Activated CD8-positive, alpha-beta memory T cell treated with anti-CD3 and anti-CD28 coated beads for 24 hours (primary cell): ENCODE measurements around the gene DYSF.

Experiments
- DNase-seq: peaks from one replicate; pipeline ENCODE4 v3.0.0-alpha.2; 2020

Gene DYSF

DNA sequence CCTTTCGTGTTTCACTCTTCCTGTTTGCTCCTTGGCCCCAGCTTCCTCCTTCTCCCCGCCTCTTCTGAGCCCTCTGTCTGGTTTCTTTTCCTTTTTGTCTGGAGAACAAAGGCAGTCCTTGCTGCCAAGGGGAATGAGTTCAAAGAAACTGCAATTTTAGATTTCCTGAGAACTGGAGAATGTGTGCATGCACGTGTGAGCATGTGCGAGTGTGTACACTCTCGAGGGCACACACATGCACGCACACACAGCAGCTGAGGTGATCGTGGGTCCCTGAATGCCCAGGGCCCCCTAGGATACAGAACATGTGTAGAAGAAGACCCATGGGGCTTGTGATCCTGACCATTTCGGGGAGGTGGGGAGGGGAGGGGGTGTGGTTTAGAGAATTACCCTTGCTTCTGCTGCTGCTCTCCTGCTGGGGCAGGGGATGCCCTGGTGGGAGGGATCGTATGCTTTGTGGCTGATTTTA lies 151.8 kb downstream of the DYSF start:
- no peak for DNase-seq

DNA sequence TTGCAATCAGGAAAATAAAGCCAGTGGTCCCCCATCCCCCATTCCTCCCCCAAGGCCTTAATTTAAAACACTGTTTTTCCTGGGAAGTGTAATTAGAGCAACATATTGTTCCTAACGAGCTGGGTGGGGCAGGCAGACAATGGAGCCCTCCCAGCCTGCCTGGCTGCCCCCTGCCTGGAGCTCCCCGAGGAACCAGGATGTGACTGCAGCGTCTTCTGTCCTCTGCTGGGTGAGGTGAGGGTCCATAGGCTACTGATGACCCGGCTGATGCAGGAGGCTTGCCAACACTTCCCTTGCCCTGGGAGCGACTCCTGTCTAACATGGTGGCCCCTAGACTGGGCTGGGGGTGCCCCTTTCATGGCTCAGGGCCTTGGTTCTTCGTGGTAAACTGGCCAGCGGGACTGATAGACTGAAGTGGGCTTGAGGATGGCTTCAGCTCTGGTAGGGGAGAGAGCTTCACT lies 152.4 kb downstream of the DYSF start:
- no peak for DNase-seq

DNA sequence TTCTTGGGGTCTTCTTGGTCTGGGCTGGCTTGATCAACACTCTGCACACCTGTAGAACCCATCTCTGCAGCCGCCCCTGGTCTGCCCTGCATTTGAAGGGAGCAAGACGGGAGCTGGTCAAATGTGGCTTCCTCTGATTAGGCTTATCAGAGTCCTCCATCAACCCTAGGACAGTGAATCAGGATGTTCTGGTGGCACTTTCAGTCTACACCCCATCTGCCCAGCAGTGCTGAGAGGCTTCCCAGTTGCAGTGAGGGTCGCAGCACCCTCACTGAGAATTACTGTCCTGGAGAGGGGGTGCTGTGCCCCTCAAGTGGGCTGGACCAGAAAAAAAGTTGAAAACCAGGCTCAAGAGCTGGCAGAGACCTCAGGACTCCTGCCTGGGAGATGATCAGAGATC lies 152.9 kb downstream of the DYSF start:
- no peak for DNase-seq

DNA sequence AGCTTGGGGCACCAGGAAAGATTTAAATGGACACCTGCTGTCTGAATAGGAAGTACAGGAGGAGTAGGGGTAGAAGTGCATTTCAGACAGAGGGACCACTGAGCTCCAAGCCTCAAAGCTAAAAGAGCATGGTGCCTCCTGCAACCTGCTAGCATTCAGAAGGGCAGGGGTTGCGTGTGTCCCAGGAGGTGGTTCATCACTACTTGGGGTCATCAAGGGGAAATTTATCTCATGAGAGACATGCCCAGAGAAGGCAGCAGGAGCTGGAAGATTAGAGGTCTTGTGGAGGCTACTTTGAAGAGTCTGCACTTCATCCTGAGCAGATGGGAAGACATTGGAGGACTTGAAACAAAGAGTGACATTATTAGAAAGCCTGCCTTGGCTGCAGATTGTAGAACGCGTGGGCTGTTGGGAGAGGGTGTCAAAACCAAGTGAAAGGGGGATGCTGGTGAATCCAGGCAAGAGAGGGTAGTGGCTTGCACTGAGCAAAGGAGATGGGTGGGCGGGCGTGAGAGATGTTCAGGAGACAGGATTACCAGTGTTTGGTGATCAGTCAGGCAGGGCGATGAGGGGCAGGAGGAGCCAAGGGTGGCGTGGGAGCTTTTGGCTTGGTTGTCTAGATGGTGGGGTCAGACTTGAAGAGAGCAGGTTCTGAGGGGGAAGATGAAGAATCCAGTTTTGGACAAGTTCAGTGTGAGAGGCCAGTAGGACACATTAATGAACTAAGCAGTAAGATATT lies 154.0 kb downstream of the DYSF start:
- peak; percentile 35 for DNase-seq

DNA sequence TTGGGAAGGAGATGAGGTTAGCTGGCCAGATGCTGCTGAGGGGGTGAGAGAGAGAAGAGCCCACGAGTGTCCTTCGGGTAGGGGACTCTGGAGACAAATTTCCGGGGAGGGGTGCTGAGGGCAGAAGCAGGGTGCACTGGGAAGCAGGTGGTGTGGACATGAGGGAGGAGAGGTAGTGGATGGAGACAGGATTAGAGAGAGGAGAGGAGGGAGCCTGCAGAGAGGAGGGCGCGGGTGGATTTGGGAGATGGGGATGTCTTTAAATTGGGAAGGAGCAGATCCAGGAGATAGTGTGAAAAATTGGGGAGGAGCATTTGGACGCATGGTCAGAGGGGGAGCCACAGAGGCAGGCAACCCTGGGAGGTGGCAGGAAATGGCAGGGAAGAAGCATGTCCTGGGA lies 154.7 kb downstream of the DYSF start:
- peak; percentile 32 for DNase-seq

DNA sequence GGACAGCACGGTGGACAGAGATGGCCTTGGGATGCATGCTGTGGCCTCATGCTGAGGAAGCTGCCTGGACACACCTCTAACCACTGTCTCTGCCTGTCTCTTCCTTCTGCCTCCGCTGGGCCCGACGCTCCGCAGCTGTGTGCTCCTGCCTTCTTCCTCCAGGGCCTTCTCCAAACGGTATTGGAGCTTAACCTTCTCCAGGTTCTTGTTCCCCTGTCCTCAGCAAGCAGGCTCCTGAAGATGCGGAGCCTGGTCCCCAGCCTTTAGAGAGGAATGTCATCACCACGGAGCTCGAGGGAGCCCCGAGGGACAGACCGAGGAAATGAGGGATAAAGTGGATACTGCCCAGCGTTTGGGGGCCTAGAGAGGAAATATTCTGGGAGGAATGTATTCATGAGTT lies 155.1 kb downstream of the DYSF start:
- DNase-seq = no peak

DNA sequence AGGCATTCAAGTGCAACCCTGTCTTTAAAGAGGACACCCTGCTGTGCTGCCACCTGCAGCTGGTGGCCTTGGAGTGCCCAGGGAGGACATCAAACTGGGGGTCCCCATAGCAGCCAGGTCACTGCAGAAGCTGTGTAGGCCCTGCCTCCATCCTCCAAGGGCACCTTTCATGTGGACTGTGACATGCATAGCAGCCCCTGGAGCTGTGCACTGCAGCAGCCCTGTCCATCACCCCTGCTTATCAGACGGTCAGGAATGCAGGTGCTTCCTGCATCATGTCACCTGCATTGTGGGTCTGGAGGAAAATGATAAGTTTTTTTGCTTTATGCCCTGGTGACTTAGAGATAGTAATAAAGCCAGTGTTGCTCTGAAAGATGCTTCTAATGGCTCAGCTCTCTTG lies 155.7 kb downstream of the DYSF start:
- DNase-seq = peak; percentile 48

DNA sequence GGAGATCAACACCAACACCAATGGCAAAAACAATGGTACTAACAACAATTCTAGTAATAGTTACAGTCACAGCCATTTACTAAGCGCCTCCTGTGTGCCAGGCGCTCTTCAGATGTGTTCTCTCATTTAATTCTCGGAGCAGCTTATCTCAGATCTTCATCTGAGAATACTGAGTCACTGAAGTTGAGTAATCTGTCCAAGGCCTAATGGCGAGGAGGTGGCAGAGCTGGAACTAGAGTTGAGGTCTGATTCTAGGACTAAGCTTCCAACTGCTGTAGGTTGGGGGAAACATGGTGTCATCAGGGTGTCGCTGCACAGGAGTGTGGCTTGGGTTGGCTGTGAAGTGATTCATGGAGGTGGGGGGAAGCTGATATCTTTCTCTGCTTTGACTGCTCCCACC lies 156.1 kb downstream of the DYSF start:
- DNase-seq = peak; percentile 19

DNA sequence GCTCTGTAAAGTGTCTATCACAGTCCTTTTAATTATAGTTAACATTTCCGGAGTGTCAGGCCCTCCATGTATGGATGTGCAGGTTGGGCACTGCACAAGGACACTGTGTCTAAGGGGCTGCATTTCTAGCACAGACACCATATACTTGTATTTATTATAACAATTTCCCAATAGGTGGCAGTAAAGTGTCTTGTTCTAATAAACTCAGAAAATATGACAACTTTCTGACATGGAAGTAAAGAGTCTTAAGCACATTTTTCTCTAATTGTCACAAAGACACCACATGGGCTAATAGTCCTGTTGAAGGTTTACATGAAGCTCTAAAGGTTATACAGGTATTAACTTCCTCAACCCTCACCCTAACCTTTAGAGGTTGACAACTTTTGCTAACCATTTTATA lies 156.6 kb downstream of the DYSF start:
- DNase-seq = no peak

DNA sequence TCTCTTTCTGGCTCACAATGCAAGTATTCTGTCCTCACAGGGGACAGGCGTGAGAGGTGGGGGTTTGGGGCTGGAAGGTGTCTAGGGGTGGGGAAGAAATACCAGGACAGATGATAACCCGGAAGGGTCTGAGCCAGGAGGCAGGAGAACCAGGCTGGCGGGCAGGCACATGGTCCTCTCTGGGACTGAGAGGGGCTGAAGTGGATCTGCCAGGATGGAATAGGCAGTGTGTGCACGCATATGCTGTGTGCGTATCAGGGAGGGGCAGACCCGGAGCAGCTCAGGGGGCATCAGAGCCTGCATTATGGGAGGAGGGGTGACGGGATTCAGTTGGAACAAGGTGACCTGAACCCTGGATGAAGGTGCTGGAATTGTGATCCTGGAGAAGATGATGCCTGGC lies 157.3 kb downstream of the DYSF start:
- peak; percentile 28 for DNase-seq

DNA sequence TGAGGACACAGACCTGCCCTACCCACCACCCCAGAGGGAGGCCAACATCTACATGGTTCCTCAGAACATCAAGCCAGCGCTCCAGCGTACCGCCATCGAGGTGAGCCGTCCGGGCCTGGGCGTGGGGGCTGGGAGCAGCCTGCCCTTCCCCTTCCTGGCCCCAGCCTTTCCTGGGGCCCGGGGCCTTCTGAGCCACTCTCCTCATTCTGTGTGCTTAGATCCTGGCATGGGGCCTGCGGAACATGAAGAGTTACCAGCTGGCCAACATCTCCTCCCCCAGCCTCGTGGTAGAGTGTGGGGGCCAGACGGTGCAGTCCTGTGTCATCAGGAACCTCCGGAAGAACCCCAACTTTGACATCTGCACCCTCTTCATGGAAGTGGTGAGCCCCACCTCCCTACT lies 157.9 kb downstream of the DYSF start:
- peak; percentile 40 for DNase-seq

DNA sequence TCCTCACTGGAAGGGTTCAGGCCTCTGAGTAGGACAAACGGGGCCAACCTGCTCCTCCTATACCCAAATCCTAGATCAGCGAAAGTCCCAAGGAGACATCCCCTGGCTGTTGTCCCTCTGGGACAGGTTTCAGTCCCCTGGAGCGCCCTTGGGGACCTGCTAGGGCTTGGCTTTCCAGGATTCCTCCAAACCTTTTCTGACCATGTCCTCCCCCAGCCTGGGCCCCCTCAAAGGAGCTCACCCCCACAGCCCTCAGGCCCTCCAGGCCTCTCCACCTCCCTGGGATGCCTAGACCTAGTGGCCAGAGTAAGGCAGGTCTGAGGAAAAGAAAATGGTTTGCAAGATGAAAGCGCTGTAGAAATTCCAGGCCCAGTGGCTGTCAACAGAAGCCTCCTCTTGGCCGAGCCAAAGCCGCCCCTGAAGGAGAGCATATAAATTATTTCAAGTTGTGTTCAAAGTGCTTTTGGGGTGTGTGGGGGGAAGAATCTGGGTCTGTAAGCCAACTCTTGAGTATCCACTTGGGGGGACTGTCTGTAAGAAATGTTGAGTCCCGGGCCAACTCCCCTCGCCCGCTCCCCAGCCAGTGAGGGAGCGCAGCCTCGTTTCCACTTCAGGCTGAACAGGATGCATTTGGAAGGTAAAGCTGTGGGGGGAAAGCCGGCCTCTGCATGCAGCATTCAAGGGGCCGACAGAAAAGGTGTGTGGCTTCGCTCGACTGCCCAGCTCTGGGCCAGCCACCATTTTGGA lies 158.6 kb downstream of the DYSF start:
- peak; percentile 38 for DNase-seq

DNA sequence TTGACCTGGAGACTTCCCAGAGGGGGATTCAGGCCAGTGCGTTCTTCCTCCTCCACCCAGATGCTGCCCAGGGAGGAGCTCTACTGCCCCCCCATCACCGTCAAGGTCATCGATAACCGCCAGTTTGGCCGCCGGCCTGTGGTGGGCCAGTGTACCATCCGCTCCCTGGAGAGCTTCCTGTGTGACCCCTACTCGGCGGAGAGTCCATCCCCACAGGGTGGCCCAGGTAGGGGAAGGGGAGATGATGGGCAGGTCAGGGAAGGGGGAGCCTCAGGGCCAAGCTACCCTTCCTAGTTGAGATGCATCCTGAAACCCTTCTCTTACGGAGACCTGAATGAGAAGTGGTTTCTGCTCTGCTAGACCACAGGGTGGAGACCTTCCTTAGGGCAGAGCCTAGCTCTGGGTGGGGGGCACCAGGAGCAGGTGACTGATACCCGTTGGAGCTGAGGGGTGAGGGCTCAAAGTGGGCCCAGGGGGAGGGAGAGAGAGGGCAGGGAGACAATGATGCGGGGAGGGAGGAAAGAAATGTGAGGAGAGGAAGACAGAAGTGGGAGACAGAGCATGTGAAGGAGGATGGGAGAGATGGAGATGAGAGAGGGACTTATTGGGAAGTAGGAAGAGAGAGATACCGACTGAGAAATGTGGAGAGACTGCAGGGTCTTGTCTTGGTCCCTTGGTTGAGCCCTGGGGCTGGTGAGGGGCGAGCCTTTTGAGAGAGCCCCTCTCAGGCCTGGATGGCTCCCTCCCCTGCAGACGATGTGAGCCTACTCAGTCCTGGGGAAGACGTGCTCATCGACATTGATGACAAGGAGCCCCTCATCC lies 159.4 kb downstream of the DYSF start:
- DNase-seq = peak; percentile 40

DNA sequence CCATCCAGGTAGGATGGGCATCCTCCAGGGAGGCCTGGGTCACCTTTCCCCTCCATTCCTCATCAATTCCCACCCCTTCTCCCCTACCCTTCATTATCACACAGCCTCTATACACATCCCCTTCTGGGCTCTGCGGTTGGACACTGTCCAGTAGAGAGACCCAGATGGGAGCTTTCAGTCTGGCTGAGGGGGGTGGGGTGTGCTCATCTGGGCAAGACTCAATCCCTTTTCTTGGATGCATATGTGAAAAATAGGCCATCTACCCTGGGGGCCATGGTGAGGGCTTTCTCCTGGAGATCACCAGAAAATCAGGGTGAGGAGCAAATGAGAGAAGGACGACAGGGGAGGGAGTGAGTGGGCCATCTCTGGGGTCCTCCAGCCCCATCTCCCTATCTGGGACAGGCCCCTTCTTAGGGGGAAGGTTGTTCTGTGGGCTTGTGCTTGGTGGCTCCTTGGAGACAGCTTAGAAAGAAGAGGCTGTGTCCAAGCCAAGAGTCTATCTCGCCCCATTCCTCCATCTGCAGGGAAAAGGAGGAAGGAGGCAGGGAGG lies 160.1 kb downstream of the DYSF start:
- peak; percentile 9 for DNase-seq

DNA sequence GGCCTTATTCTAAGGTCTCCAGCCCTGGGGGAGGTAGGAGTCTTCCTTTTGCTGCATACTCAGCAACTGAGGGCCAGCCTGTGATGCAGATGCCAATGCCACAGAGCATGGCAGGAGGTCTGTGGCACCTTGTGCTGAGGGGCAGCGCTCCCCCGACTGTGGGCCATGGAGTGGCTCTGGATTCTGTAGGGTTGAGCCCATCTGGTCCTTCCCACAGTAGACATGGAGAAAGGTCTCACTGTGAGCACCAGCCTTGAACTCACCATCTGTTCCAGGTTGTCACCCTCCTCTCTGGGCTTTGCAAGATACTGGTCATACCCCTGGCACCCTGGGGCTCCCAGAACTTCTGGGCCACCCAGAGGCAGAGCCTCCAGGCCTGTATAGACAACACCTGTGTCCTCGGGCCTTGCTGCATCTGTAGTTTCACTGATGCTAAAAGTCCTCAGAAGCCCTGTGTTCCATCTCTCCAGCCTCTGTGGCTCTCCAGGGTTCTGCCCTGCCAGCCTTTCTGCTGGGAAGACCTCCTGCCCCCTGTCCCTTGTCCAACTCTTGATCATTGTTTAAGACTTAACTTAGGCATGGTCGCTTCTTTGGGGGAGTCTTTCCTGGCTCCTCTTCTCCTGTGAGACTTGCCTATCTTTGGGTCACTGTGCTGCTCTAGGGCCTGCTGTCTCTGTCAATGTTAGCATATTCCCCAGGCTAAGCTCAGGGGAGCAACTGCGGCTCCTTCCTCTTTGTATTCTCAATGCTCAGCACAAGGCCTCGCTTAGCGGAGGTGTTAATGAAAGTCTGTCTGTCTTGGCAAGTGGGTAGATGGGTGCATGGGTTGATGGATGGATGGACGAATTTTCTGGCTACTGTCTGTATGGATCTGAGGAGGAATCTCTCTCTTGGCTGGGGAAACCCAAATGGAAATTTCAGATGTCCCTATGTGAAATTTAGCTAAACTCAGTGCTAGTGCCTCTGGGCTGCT lies 160.9 kb downstream of the DYSF start:
- peak; percentile 40 for DNase-seq

DNA sequence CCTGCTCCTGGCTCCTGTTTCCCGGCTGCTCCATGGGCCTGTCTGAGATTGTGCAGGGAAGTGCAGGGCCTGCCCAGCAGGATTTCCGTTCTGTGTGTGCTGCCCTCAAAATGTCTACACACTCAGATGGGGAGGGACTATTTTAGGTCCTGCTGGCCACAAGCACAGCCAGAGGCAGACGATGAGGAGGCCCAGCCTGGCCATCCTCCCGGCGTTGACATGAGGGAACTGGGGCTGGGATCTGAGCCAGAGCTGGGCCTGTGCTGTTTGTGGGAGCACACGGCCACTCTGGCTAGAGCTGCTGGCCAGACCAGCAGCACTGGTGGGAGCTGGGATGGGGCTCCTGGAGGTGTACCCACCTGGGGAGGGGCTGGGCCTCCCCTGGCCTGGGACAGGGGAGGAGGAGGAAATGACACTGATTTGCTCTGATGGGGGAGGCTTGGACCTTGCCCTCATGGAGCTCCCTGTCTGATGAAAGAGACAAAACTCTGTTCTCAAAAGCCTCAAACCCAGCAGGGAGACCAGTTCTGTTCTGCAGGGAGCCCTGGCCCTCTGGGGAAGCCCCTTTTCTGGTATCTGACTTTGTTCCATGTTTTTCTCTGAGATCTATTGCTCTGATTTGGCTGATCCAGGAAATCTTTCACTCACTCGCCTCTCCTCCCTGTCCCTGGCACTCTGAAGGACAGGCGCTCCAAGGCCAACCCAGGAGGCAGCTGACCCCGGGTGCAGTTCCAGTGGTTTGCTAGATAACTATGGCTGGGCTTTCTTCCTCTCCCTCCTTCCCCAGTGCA lies 161.8 kb downstream of the DYSF start:
- peak; percentile 24 for DNase-seq

DNA sequence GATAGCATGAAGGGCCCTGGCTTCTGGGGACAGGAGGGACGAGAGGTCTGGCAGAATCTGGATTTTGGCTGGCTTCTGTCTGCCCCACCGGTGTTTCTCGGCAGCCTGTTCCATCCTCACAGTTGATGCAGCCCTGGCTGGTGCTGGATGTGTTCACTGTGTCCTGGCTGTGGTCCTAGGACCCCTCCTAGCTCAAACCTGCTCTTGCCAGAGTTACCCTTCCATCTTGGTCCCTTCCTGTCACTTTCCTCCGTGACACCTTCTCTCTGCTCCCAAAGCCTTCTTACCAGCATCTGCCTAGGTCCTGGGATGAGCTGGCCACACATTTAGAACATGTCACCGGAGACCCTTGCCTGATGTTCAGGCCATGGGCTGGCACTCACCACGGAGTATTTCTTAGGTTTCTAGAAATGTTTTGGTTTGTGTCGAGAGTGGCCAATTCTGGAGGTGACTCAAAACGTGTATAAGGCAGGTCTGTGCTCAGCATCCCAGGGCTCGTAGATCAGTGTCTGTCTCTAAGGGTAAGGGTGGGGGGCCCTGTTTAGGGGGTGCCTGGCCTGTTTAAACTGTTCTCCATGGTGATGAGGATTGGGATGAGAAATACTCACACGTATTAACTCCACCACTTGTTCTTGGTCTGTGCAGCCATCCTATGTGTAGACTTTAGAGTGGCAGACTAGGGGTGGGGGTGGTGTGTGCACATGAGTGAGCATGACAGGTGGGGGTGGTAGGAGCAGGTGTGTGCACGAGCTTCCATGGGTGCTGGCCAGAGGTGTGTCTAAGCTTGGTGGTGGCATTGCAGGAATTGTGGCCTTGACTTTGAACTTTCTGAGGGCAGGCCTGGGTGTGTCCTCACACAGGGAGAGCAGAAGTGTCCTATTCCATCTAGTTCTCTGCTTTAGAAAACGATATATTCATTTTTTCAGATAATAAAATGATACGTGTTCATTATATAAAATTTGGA lies 162.7 kb downstream of the DYSF start:
- peak; percentile 32 for DNase-seq

DNA sequence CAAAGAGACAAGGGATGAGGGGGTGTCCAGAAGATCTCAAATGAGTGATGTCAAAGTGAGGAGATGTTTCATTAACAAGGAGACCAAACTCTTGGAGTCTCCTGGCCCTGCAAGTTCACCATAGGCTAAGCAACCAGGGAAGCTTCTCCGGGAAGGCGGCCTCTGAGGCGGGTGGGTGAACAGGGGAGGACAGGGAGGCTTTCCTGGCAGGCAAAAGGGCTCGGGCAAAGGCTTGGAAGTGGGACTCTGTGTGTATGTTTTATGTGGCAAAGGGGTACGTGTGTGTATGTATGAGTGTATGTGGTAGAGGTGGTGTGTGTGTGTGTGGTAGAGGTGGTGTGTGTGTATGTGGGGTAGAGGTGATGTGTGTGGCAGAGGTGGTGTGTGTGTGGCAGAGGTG lies 163.9 kb downstream of the DYSF start:
- peak; percentile 33 for DNase-seq

DNA sequence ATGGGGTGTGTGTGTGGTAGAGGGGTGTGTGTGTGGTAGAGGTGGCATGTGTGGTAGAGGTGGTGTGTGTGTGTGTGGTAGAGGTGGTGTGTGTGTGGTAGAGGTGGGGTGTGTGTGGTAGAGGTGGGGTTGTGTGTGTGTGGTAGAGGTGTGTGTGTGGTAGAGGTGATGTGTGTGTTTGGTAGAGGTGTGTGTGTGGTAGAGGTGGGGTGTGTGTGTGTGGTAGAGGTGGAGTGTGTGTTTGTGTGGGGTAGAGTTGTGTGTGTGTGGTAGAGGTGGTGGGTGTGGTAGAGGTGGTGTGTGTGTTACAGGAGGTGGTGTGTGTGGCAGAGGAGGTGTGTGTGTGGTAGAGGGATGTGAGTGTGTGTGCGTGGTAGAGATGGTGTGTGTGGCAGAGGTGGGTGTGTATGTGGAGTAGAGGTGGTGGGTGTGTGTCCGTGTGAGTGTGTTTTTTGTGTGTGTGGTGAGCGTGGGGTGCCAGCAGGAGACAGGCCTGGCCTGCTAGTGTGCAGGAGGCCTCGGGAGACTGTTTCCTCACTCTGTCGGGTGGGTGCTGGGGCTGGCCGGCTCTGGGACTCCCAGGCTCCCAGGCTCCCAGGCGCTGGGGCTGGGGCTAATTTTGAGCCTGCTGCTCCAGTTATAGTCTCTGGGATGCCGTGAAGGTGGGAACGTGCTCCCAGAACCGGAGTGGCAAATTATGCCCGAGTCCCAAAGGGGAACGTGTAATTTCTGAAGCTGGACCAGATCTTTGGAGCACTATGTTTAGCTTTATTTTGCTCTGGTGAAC lies 165.2 kb downstream of the DYSF start:
- DNase-seq = peak; percentile 37
